HL-60 (cell line): ENCODE data around the gene GTPBP1.

Experiments used
- DNase-seq, 2 experiments: peaks; one replicate each; pipeline ENCODE4 v3.0.0-alpha.2; 2010 to 2020; ENCODE audit warnings: low read depth in 1 of 2, low spot score in 1 of 2
- H3K27ac ChIP-seq: fragments of 250-450 bp; sonication (Bioruptor Pico); replicated peaks from 2 replicates; pipeline ENCODE4 v1.5.1; 2020; ENCODE audit warnings: mild to moderate bottlenecking, moderate library complexity
- H3K27me3 ChIP-seq: fragments of 250-450 bp; sonication (Bioruptor Pico); 2 replicates; pipeline ENCODE4 v1.5.1; 2021; ENCODE audit warnings: mild to moderate bottlenecking, moderate library complexity; ENCODE audit not compliant: insufficient read depth, poor library complexity, severe bottlenecking
- H3K4me3 ChIP-seq: replicated peaks from 2 replicates; pipeline ENCODE4 v1.5.1; 2011; ENCODE audit warnings: mild to moderate bottlenecking, control low read depth, low read length; ENCODE audit not compliant: insufficient read depth
- GABPA ChIP-seq: IDR thresholded peaks from 2 replicates; pipeline ENCODE4 v1.6.1; 2012; ENCODE audit warnings: low read depth
- POLR2AphosphoS5 ChIP-seq: IDR thresholded peaks from 2 replicates; pipeline ENCODE4 v1.6.1; 2012; ENCODE audit warnings: low read depth
- SPI1 ChIP-seq: IDR thresholded peaks from 2 replicates; pipeline ENCODE4 v1.6.1; 2012; ENCODE audit warnings: low read depth, mild to moderate bottlenecking, borderline replicate concordance
- TF ChIP-seq, protein P1 (sequence below): IDR thresholded peaks from 2 replicates; pipeline ENCODE4 v1.6.1; 2012; ENCODE audit warnings: low read depth; ENCODE audit not compliant: insufficient replicate concordance
- TF ChIP-seq, protein P2 (sequence below): IDR thresholded peaks from one replicate; pipeline ENCODE4 v1.5.1; 2011; ENCODE audit warnings: low read length, control low read depth, inconsistent platforms; ENCODE audit not compliant: insufficient read depth

Gene GTPBP1

DNA sequence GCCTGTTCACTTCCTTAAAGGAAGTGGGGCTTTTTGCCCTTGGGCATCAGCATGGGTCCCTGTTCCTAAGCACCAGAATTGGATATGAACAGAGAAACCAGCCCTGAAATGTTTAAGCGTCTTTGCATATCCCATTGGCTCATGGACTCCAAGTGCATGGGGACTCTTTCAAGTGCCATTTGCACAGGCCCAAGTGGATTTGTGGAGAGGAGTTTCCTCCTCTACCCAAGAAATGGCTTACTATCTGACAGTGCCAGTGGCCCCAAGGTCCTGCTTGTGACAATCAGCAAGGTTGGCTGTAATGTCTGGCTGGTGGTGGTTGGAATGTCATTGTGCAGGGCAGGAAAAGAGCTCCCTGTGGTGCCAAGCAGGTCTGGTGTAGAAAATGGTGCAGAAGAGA, 20.0 kb upstream of the GTPBP1 start:
- TF ChIP-seq GABPA (no peak), POLR2AphosphoS5 (no peak), SPI1 (no peak)
- TF ChIP-seq, protein P1, sequence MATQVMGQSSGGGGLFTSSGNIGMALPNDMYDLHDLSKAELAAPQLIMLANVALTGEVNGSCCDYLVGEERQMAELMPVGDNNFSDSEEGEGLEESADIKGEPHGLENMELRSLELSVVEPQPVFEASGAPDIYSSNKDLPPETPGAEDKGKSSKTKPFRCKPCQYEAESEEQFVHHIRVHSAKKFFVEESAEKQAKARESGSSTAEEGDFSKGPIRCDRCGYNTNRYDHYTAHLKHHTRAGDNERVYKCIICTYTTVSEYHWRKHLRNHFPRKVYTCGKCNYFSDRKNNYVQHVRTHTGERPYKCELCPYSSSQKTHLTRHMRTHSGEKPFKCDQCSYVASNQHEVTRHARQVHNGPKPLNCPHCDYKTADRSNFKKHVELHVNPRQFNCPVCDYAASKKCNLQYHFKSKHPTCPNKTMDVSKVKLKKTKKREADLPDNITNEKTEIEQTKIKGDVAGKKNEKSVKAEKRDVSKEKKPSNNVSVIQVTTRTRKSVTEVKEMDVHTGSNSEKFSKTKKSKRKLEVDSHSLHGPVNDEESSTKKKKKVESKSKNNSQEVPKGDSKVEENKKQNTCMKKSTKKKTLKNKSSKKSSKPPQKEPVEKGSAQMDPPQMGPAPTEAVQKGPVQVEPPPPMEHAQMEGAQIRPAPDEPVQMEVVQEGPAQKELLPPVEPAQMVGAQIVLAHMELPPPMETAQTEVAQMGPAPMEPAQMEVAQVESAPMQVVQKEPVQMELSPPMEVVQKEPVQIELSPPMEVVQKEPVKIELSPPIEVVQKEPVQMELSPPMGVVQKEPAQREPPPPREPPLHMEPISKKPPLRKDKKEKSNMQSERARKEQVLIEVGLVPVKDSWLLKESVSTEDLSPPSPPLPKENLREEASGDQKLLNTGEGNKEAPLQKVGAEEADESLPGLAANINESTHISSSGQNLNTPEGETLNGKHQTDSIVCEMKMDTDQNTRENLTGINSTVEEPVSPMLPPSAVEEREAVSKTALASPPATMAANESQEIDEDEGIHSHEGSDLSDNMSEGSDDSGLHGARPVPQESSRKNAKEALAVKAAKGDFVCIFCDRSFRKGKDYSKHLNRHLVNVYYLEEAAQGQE = no peak
- TF ChIP-seq, protein P2, sequence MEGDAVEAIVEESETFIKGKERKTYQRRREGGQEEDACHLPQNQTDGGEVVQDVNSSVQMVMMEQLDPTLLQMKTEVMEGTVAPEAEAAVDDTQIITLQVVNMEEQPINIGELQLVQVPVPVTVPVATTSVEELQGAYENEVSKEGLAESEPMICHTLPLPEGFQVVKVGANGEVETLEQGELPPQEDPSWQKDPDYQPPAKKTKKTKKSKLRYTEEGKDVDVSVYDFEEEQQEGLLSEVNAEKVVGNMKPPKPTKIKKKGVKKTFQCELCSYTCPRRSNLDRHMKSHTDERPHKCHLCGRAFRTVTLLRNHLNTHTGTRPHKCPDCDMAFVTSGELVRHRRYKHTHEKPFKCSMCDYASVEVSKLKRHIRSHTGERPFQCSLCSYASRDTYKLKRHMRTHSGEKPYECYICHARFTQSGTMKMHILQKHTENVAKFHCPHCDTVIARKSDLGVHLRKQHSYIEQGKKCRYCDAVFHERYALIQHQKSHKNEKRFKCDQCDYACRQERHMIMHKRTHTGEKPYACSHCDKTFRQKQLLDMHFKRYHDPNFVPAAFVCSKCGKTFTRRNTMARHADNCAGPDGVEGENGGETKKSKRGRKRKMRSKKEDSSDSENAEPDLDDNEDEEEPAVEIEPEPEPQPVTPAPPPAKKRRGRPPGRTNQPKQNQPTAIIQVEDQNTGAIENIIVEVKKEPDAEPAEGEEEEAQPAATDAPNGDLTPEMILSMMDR = no peak

DNA sequence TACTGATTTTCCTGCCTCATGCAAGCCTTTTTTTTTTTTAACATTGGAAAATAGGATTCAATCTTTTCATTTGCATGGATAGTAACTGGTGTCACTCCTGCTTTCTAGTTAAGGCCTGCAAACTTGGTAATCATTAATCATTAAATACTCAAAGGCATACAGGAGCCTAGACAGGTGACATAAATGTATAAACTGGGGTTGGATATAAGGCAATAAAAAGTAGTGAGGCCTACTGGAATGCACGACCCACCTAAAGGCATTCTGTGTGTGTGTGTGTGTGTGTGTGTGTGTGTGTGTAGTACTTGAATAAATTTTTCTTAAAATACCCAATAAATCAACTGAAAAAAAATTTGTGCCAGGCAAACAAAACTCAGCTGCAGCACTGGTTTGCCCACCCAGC, 16.1 kb upstream of the GTPBP1 start:
- Histone ChIP-seq H3K27me3 (no peaks in the 10 kb centered on the region), H3K27ac (no peak overlapping the region), H3K4me3 (no peak overlapping the region)
- DNase-seq = no peak
- TF ChIP-seq GABPA = no peak
- no peak for TF ChIP-seq POLR2AphosphoS5
- TF ChIP-seq, protein P1 = no peak
- TF ChIP-seq SPI1 = no peak
- TF ChIP-seq, protein P2 = no peak

More for the DNA sequence above, 20.0 kb upstream of the GTPBP1 start:
- Histone ChIP-seq H3K27ac (no peak overlapping the region), H3K4me3 (no peak overlapping the region), H3K27me3 (no peaks in the 10 kb centered on the region)
- no peak for DNase-seq

DNA sequence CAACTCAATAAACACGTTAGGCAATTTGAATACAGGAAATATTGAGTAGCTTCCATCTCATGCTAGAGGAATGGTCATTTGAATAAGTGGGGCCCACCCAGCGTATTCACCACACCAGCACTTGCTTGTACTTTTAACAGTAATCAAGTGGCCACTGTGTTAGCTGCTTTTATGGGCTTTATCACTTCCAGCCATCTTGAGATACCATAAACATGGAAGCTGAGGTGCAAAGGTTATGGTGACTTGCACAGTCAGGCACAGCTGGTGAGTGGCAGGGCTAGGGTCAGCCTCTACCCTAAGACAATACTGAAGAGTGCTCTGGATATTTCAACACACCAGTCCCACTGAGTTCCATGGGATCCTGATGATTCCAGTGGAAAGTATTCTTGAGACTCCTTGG, 11.7 kb upstream of the GTPBP1 start:
- no peak for DNase-seq
- no peak overlapping the region for H3K4me3 ChIP-seq
- no peaks in the 10 kb centered on the region for H3K27me3 ChIP-seq
- TF ChIP-seq POLR2AphosphoS5 (no peak), GABPA (no peak), SPI1 (no peak)
- TF ChIP-seq, protein P1 = no peak
- TF ChIP-seq, protein P2 = no peak
- no peak overlapping the region for H3K27ac ChIP-seq
